Gastrocnemius medialis (tissue), 4 donors: ENCODE results near the gene PRRG4. TPM values are rescaled to one million over a fixed set of nuclear protein-coding genes. Genes with fewer than 3 reads are reported as not detected.

Experiments used
- ATAC-seq, 2 donors: fragments of 150-250 bp; one replicate each; pipeline ENCODE4 v1.9.1; 2016
- DNase-seq, 2 donors: peaks; one replicate each; pipeline ENCODE4 v3.0.0-alpha.2; 2019
- H3K27ac ChIP-seq, 4 donors: fragments of 200-600 bp; sonication (generic); 1 replicate in 1 of 4; 2 replicates in 3 of 4; pipeline ENCODE4 v1.5.1; 2016 to 2018; ENCODE audit warnings: mild to moderate bottlenecking in 2 of 4, moderate library complexity in 1 of 4
- H3K27me3 ChIP-seq, 3 donors: fragments of 200-600 bp; sonication (generic) in 2 of 3; 1 replicate in 1 of 3; 2 replicates in 2 of 3; pipeline versions ENCODE4 v1.5.1 to v1.6.0; 2016 to 2019; ENCODE audit warnings: mild to moderate bottlenecking in 1 of 3, moderate library complexity in 1 of 3
- H3K36me3 ChIP-seq, 2 donors: fragments of 200-600 bp; sonication (generic) in 1 of 2; one replicate each; pipeline ENCODE4 v1.5.1; 2017 to 2018
- H3K4me1 ChIP-seq, 2 donors: fragments of 200-600 bp; sonication (generic) in 1 of 2; one replicate each; pipeline ENCODE4 v1.5.1; 2016 to 2017; ENCODE audit warnings: mild to moderate bottlenecking in 2 of 2
- H3K4me3 ChIP-seq, 4 donors: fragments of 200-600 bp; sonication (generic) in 3 of 4; 1 replicate in 1 of 4; 2 replicates in 3 of 4; pipeline ENCODE4 v1.5.1; 2016 to 2019; ENCODE audit warnings: mild to moderate bottlenecking in 2 of 4
- H3K9me3 ChIP-seq, 3 donors: fragments of 200-600 bp; sonication (generic) in 2 of 3; 1 replicate in 1 of 3; 2 replicates in 2 of 3; pipeline ENCODE4 v1.5.1; 2016 to 2019
- POLR2A ChIP-seq, 2 donors: fragments of 450-650 bp; IDR thresholded peaks; one replicate each; pipeline ENCODE4 v1.6.1; 2017; ENCODE audit warnings: antibody characterized with exemption in 2 of 2, mild to moderate bottlenecking in 2 of 2, moderate library complexity in 2 of 2
- in situ Hi-C, 4 donors: fragments of 200-750 bp; cut with MboI; loops; one replicate each; pipeline versions ENCODE4 v1.15.0 to v1.8.0; 2017; ENCODE audit warnings: low sequenced_read_pairs in 4 of 4
- intact Hi-C: fragments of 100-400 bp; cut with DNase I; formaldehyde crosslinking; loops from one replicate; pipeline ENCODE4 v1.15.1; 2023; ENCODE audit warnings: low total_unique reads
- total RNA-seq, 4 donors: library from RNA; depleted of rRNA; stranded (reverse); fragments of >200 nt; gene quantifications; one replicate each; pipeline versions ENCODE4 v1.1.0 to v1.2.3, GENCODE V29; 2016
- TF ChIP-seq, protein P1 (sequence below), 5 experiments: fragments of 450-650 bp in 3 of 5; fragments of 200-600 bp in 2 of 5; sonication (generic) in 2 of 5; IDR thresholded peaks in 4 of 5; conservative IDR thresholded peaks in 1 of 5; 1 replicate in 4 of 5; 2 replicates in 1 of 5; pipeline ENCODE4 v1.5.1; 2016 to 2019; ENCODE audit warnings: antibody characterized with exemption in 5 of 5, mild to moderate bottlenecking in 3 of 5, moderate library complexity in 3 of 5

PRRG4 gene
- total RNA-seq, 4 donors from 2014 or later: 0.46 to 1.8 (median 0.75) TPM

GRCh38 chr11:32833921-32834320 lies 4.2 kb downstream of the PRRG4 start:
- ATAC-seq (no peak), DNase-seq (no peak)
- in situ Hi-C loops (no loop called here), intact Hi-C loops (no loop called here)
- no peaks in the 10 kb centered on the region for H3K9me3 ChIP-seq
- no peaks in the 10 kb centered on the region for H3K36me3 ChIP-seq
- no peak for TF ChIP-seq POLR2A (IDR thresholded peaks at IDR 0.05)
- TF ChIP-seq, protein P1, sequence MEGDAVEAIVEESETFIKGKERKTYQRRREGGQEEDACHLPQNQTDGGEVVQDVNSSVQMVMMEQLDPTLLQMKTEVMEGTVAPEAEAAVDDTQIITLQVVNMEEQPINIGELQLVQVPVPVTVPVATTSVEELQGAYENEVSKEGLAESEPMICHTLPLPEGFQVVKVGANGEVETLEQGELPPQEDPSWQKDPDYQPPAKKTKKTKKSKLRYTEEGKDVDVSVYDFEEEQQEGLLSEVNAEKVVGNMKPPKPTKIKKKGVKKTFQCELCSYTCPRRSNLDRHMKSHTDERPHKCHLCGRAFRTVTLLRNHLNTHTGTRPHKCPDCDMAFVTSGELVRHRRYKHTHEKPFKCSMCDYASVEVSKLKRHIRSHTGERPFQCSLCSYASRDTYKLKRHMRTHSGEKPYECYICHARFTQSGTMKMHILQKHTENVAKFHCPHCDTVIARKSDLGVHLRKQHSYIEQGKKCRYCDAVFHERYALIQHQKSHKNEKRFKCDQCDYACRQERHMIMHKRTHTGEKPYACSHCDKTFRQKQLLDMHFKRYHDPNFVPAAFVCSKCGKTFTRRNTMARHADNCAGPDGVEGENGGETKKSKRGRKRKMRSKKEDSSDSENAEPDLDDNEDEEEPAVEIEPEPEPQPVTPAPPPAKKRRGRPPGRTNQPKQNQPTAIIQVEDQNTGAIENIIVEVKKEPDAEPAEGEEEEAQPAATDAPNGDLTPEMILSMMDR (IDR thresholded peaks at IDR 0.05 in 4 of 5, conservative IDR thresholded peaks at IDR 0.05 in 1 of 5): no peak
- H3K4me3 ChIP-seq: no peak overlapping the region
- H3K27me3 ChIP-seq: peaks cover 7 to 18% (median 16%) of the 10 kb centered on the region in 3 donors
- H3K27ac ChIP-seq: no peak overlapping the region
- H3K4me1 ChIP-seq: peaks cover 4% of the 10 kb centered on the region in 2 donors

DNA sequence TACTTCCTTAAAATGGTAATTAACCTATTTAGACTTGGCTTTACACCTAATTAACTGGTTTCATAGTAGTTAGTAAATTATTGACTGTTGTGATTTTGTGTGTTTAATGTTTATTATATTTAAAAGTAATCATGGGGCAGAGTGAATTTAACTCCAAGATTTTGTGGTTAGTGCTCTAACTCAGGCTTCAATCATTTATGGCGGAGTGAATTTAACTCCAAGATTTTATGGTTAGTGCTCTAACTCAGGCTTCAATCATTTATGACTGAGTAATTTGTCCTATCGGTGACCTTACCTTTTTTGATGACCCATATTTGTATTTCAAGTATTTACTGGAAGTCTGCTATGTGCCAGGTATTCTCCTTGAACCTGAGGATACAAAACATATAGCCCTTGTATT lies 7.2 kb downstream of the PRRG4 start:
- no peak for ATAC-seq
- intact Hi-C loops (no loop called here), in situ Hi-C loops (no loop called here)
- no peaks in the 10 kb centered on the region for H3K4me1 ChIP-seq
- no peaks in the 10 kb centered on the region for H3K36me3 ChIP-seq
- H3K27ac ChIP-seq: no peak overlapping the region
- no peak for TF ChIP-seq POLR2A (IDR thresholded peaks at IDR 0.05)
- TF ChIP-seq, protein P1 (IDR thresholded peaks at IDR 0.05 in 4 of 5, conservative IDR thresholded peaks at IDR 0.05 in 1 of 5): no peak
- no peak for DNase-seq
- H3K9me3 ChIP-seq: no peaks in the 10 kb centered on the region
- peaks cover 0 to 4% (median 3%) of the 10 kb centered on the region in 3 donors for H3K27me3 ChIP-seq
- no peak overlapping the region for H3K4me3 ChIP-seq

GRCh38 chr11:32838505-32839274 lies 9.0 kb downstream of the PRRG4 start:
- H3K27me3 ChIP-seq: peaks cover 0 to 4% (median 0%) of the 10 kb centered on the region in 3 donors
- no peak for ATAC-seq
- in situ Hi-C loops (no loop called here), intact Hi-C loops (no loop called here)
- no peak for DNase-seq
- no peaks in the 10 kb centered on the region for H3K4me1 ChIP-seq
- no peak overlapping the region for H3K27ac ChIP-seq
- no peaks in the 10 kb centered on the region for H3K9me3 ChIP-seq
- no peaks in the 10 kb centered on the region for H3K36me3 ChIP-seq
- TF ChIP-seq POLR2A (IDR thresholded peaks at IDR 0.05): no peak
- TF ChIP-seq, protein P1 (IDR thresholded peaks at IDR 0.05 in 4 of 5, conservative IDR thresholded peaks at IDR 0.05 in 1 of 5): no peak
- no peak overlapping the region for H3K4me3 ChIP-seq

GRCh38 chr11:32839308-32839707 lies 9.6 kb downstream of the PRRG4 start:
- intact Hi-C loops: no loop called here
- in situ Hi-C loops: no loop called here
- DNase-seq (no peak), ATAC-seq (no peak)
- Histone ChIP-seq H3K4me1 (no peaks in the 10 kb centered on the region), H3K27ac (no peak overlapping the region), H3K9me3 (no peaks in the 10 kb centered on the region), H3K4me3 (no peak overlapping the region), H3K27me3 (peaks cover 0 to 4% (median 0%) of the 10 kb centered on the region in 3 donors), H3K36me3 (no peaks in the 10 kb centered on the region)
- TF ChIP-seq, protein P1 (IDR thresholded peaks at IDR 0.05 in 4 of 5, conservative IDR thresholded peaks at IDR 0.05 in 1 of 5): no peak
- no peak for TF ChIP-seq POLR2A (IDR thresholded peaks at IDR 0.05)
